NOMO-1 (cell line): ENCODE measurements around the gene HIVEP3.

Experiments used
- DNase-seq, 2 experiments: peaks; one replicate each; lab custom pipeline; 2025; ENCODE audit not compliant: unreplicated experiment in 2 of 2; lab: John Stamatoyannopoulos, UW

The HIVEP3 gene

DNA sequence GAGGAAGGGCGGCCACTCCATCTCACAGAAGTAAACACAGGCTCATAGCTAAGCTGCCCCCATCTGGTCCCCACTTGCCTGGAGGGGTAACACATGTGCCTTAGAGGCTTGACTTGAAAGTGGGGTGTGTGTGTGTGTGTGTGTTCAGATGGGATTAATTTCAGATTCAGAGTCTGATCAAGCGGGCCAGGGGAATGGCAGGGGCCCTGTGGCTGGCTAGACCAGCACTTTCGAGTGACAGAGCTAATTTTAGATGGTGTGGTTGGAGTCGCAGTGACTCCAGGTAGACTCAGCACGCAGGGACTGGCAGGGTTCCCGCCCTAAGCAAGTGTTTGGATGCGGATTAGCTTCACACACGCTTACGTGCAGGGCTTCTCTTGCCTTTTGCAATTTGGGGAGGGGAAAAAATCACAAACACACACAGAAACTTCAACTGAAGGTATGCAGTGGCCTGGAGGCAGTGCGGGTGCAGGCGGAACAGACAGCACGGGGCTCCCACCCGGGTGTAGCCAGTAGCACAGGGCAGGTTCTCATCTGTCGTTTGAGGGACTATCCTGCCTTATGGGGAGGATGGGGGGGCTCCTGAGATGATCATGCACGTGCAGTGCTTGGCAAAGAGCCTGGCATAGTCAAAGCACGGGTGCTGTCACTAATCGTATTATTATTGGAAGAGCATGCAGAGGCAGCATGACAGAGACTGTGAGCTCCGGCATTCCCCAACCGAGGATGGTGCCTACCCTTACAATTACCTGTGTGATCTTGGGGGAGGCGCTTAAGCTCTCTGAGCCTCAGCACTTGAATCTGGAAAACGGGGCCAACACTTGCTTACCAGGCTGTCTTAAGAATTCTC is 435.5 kb downstream of the HIVEP3 start:
- no peak for DNase-seq

- no peak for DNase-seq
Measured at GRCh38 chr1:41482001-41482765, 436.5 kb downstream of the HIVEP3 start.

DNA sequence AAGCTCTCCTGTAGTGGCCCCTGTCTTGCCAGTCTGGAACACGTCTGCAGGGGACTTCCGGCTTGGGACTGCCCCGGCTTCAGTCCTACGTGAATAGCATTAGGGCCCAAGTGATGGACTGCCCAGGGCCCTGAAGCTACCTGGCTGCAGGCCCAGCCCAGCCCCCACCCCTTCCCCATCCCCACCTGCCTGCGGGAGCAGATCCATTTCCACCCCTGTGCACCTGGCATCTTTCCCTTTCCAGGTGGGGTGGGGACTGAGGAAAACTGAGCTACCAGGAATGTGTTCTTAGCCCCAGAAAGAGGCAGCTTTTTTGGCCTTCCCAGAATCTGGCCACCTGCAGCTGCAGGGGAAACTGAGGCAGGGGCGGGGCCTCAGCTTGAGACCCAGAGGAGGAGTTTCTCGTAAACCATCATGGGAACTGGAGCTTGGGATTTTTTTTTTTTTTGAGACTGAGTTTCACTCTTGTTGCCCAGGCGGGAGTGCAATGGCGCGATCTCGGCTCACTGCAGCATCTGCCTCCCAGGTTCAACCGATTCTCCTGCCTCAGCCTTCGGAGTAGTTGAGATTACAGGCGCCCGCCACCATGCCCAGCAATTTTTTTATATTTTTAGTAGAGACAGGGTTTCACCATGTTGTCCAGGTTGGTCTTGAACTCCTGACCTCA is 437.5 kb downstream of the HIVEP3 start:
- no peak for DNase-seq

DNA sequence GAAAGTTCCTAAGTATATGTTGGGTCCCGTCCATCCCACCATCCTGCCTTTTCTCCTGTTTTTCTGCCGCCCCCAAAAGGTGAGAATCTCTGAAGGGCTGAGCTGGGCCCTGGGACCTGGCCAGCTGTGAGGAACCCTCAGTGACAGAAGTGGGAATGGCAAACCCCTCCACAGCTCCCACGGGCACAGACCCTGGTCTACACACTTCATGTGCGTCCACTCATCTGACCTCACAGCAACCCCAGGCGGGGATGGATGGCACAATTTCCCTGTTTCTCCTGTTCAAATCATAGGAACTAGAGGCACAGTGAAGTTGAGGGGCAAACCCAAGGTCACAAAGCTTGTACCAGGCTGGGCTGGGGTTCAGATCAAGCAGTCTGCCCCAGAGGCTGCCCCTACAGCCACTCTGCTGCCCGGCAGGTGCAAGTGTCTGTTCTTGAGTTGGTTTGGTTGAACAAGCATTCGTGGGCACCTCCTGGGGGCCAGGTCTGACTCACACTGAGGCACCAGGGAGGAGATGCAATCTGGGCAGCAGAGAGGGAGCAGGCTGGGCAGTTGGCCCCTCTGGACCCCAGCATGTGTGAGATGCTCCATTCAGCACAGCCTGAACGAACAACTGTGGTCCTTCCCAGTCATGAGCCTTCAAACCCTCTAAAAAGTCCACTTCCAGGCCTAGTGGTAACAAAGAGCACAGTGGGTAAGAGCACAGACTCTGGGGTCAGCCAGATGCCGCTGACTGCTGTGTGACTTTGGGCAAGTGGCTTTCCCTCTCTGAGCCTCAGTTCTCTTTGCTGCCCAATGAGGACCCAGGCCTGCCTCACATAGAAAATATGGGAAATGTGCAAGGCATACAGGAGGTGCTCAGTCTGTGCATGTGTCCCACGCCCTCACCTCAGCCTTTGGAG is 438.3 kb downstream of the HIVEP3 start:
- DNase-seq, result no peak

GRCh38 chr1:41479808-41480160 is 438.9 kb downstream of the HIVEP3 start:
- DNase-seq, result no peak

- no peak for DNase-seq
Measured at GRCh38 chr1:41479000-41479807, 439.5 kb downstream of the HIVEP3 start.

- DNase-seq, result no peak
Measured at GRCh38 chr1:41478118-41478748, 440.5 kb downstream of the HIVEP3 start.

DNA sequence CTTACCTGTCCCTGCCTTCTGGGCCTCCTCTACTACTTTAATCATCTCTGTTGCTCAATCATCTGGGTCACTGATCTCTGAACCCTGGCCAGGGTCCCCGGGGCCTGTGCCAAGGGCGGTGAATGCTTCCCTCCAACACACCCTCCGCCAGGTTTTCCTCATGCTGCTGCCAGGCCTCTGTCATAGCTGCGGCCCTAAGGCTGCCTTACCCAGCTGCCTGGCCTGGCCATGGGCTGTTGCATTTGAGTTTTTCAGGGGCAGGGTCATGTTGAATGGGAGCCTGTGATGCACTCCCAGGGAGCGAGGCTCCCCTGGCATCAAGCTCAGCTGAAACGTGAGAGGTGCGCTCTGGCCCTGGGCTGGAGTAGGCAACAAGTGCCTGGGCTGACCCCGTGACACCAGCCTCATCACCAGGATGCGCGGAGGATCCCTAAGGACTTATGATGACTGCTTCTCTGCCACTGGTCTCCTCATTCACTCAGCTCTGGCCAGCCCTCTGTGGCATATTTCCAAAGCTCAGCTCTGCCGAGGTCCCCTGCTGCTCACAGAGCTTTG is 441.8 kb downstream of the HIVEP3 start:
- no peak for DNase-seq

DNA sequence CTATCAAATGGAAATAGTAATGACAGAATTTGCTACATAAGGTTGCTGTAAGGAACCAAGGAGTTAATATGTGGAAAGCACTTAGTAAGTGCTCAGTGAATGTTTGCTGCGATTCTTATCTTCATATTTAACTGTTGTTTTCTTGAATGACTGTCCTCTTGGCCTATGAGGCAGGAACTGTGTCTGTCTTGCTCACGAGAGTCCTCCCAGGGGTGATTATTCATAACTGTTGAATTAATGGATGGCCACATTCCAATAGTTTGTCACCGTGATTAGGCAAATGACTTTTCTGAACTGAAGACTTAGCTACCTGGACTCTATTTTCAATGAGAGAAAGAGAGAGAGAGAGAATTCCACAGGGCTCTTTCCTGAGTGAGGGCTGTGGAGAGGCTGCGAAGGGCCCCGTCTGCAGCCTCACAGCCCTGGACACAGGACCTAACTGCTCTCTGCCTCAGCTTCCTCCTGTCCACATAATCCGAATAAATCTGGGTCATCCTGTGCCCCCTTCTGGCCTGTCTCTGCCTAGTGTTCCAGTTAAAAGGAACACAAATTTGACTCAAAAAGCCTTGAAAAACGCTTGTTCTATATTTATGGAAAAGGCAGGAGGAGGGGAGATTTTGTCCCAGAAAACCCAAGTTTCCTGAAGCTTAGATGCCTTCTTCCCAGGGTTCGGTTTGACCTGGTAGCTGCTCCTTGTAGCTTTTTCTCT is 442.7 kb downstream of the HIVEP3 start:
- no peak for DNase-seq

DNA sequence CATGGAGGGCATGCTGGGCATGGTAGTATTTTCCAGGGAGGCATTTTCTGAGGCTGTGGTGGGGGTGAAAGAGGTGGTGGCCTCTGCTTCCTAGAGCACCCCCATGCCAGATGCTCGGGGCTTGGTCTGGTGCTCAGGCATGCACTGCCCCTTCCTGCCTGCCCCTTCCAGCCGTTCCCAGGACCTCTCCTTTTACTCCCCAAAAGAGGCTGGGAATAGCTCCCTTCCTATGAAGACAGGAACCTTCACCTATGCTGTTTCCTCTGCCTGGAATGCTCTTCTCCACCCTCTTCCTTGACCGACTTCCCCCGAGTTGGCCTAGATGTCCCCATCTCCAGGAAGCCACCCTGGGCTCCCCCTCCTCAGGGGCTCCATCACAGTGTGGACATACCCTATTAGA is 443.4 kb downstream of the HIVEP3 start:
- DNase-seq, result no peak

DNA sequence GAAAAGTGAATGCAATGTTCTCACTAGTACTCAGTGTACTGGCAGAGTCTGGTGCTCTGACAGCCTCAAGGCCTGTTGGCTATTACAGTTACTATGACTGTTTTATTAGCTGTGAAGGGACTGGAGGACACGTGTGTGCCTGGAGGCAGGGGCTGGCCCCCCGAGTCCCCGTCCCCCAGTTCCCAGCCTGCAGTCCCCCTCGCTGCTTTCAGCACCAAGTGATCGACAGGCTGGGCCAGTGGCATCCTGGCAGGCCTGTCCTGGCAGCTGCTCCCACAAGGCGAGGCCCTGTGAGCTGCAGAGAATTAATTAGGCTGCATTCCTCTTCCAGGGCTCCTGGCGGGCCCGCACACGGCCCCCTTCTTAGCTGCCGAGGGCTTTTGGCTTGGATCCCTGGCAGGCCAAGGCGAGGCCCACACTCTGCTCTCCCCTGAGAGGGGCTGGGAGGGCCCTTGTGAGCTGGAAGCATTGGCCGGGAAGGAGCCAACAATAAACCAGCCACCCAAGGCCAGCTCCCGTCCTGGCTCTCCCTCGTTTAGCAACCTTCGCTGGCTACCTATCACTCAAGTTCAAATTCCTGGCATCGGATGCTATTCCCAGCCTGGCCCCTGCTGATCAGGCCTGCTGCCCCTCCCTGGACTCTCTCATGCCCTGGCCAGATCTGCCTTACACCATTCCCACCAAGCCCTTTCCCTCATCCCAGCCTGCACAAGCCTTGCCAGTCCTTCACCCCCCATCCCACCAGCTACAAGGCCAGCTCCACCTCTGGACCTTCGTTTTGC is 444.0 kb downstream of the HIVEP3 start:
- DNase-seq, result no peak

DNA sequence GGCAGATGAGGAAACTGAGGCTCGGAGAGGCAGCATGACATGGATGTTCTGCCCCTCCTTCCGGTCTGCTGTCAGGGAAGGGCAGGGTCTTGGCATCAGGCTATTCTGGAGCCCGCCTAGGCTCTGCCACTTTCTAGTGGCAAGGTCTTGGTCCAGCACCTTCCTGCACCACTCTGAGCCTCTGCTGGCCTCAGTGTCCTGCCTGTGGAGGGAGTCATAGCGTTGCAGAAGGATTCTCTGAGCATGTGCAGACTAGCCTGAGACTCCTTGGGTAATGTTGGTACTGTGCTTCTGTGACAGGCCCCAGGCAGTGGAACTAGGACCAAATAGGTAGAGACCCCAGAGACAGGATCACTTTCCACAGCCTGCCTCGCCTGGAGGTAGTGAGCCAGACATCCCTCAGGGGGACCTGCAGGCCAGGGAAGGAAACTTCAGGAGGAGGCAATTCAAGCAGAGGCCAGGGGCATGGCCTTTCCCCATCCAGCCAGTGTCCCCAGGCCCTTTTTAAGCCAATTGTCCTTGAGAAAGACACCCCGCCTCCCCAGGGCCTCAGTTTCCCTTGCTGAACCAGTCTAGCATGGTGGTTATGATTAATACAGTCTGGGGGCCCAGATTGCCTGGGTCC is 444.9 kb downstream of the HIVEP3 start:
- no peak for DNase-seq

DNA sequence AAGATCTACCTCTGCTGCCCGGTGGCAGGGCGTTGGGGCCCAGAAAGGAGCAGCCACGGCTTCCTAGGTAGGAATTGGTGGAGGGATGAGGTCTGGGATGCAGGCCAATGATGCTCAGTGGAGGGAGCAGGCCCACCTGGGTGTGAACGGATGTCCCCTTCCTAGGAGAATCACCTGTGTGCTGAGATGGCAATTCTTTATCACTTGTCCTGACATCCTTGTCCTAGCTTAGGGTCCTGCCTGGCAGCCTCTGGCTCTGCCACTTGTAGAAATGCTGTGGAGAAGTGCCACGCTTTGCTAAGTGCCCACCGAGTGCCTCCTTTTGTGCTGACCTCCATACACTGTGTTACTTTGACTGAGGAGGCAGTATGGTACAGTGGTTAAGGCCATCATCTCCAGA is 447.1 kb downstream of the HIVEP3 start:
- no peak for DNase-seq

- no peak for DNase-seq
Measured at GRCh38 chr1:41469706-41470105, 449.0 kb downstream of the HIVEP3 start.

- no peak for DNase-seq
Measured at GRCh38 chr1:41468122-41468762, 450.5 kb downstream of the HIVEP3 start.

DNA sequence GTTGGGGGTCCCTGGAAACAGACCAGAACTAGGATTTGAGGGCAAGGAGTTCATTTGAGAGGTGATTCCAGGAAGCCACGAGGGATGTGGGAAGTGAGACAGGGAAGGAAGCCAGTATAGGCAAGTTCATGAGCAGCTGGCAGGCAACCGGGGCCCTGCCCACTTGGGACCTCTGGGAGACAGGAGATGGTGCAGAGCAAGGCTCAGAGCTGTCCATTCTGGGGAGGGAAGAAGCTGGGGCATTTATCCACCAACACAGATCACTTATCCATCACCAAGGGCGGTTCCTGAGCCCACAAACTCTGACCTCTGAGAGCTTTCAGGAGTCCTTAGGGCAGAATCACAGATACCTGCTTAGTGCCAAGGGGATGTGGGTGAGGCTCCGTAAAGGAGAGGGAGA is 451.0 kb downstream of the HIVEP3 start:
- no peak for DNase-seq

GRCh38 chr1:41466146-41466545 is 452.6 kb downstream of the HIVEP3 start:
- no peak for DNase-seq
